Measurements from ENCODE around the gene DCHS1.

The DCHS1 gene

DNA sequence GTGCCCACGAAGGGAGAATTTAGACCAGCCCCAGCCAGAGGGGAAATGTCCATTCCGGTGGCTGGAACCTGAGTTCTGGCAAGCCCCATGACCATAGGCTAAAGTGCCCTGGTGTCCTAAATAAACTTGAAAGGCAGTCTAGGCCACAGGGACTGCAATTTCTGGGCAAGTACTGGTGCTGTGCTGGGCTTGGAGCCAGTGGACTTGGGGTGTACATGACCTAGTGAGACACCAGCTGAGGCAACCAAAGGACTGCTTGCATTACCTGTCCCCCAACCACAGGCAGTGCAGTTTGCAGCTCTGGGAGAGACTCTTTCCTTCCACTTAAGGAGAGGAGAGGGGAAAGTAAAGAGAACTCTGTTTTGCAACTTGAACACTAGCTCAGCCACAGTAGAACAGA, 75.9 kb downstream of the DCHS1 start:
- no peak for DNase-seq

DNA sequence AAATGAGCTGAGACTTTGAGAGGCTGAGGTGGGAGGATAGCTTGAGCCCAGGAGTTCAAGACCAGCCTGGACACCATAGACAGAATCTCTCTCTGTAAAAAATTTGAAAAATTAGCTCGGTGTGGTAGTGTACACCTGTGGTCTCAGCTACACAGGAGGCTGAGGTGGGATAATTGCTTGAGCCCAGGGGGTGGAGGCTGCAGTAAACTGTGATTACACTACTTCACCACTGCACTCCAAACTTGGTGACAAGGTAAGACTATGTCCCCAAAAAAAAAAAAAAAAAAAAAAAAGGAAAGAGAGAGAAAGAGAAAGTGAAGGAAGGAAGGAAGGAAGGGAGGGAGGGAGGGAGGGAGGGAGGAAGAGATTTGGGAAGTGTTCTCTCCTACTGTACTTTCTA, 77.5 kb downstream of the DCHS1 start:
- DNase-seq: no peak

DNA sequence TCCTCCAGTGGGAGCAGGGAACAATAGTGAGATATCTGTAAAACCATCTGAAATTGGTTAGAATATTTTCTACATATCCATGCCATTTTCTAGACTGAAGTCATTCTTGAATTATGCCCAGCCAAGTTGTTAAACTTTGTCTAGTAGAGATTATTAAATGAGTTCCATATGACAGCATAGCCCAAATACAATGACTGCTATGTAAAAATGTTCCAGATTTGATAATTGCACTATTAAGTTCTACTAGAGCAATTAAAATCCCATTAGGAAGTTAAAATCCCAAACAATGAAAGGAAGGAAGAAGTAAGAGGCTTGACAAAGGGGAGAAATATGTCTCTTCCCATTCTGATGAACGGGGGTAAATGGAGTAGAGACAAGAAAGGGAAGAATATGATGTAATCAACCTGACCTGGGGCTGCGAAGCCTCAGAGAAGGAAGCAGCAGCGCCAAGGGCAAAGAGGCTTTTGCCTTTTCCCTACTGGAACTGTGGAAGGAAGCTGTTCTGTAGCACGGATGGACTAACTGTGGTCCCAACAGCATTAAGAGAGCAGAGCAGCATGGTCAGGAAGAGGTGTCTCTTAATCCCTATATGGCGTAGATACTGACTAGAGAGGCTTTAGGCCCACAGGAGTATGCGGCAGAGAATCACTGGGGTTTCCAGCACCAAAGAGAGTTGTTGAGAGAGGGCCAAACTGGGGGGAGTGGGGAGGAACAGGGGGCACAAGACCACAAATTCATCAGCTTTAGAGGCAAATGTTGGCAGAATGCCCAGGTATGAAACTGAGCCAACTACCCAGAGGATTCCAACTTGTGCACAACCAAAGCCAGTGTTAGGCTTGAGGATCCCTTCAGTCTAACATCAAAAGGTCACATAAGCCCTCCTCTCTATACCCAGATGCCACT, 78.9 kb downstream of the DCHS1 start:
- DNase-seq: peak; percentile 78

DNA sequence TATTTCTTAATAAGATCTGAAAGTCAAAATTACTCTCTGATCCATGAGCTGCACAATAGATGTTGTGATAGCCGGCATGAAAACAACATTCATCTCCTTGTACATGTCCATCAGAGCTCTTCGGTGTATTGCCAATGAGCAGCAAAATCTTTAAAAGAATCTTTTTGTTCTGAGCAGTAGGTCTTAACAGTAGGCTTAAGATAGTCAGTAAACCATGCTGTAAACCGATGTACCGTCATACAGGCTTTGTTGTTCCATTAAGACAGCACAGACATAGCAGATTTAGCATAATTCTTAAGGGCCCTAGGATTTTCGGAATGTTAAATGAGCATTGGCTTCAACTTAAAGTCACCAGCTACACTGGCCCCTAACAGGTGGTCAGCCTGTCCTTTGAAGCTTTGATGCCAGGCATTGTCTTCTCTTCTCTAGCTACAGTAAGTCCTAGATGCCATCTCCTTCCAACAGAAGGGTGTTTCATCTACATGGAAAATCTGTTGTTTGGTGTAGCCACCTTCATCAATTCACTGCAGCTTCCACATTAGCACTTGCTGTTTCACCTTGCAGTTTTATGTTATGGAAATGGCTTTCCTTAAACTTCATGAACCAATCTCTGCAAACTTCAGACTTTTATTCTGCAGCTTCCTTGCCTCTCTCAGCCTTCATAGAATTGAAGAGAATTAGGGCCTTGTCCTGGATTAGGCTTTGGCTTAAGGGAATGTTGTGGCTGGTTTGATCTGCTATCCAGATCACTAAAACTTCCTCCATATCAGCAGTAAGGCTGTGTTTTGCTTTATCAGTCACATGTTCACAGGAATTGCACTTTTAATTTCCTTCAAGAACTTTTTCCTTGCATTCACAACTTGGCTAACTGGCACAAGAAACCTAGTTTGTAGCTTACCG, 80.5 kb downstream of the DCHS1 start:
- no peak for DNase-seq

DNA sequence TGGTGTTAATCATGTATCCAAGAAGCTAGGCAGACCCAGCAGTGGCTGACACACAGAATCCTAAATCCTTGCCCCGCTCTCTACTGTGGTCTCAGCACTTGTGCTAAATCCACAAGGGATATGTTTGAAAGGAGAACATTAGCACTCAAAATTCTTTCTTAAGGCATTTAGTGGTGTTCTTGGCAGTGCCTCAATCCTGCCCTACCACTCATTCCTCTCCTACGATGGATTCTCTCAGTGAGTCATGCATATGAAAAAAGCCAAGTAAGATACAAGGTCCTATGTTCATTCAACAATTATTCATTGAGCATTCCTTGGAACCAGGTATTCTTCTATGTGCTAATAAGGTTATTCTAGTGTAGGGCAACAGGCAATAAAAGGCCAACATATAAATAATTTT, 83.4 kb downstream of the DCHS1 start:
- no peak for DNase-seq

DNA sequence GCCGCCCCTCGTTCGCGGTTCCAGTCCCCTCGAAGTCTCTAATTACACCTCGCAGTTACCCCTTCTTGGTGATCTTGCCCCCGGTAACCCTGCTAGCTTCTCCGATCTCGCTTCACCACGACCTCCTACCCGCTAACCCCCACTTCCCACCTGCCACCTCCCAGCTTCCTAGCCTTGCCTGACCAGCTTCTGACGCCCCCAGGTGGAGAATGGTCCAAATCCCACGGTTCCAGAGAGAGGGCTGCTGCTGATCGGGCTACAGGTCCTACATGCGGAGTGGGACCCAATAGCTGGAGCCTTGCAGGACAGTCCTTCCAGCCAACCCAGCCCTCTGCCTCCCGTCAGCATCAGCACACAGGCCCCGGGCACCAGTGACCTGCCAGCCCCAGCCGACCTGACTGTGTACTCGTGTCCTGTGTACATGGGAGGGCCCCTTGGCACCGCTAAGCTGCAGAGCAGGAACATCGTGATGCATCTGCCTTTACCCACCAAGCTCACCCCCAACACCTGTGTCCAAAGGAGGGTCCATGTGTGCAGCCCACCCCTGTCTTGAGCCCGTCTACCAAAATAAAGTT, 84.1 kb downstream of the DCHS1 start:
- no peak for DNase-seq
